GM19463 (cell line): Measurements from ENCODE around the gene URGCP.
"Not testable (repeated sequence)": the region's sequence is repeated elsewhere in the genome, so short reads cannot be mapped to it uniquely, and the experiment has no call there.

Source experiments
- ATAC-seq: cut with Tn5 transposase; IDR thresholded peaks from one replicate; pipeline ENCODE4 v1.9.1; 2021; ENCODE audit warnings: mild to moderate bottlenecking, moderate library complexity; ENCODE audit not compliant: unreplicated experiment

The URGCP gene

DNA sequence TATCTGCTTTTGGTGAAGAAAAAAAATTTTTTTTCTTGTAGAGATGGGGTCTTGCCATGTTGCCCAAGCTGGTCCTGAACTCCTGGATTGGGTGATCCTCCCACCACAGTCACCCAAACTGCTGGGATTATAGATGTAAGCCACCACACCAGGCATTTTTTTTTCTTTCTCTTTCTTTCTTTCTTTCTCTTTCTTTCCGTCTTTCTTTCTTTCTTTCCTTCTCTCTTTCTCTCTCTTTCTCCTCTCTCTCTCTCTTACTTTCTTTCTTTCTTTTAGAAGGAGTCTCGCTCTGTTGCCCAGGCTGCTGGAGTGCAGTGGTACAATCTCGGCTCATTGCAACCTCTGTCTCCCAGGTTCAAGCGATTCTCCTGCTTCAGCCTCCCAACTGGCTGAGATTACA lies 16.3 kb upstream of the URGCP start:
- no peak for ATAC-seq

DNA sequence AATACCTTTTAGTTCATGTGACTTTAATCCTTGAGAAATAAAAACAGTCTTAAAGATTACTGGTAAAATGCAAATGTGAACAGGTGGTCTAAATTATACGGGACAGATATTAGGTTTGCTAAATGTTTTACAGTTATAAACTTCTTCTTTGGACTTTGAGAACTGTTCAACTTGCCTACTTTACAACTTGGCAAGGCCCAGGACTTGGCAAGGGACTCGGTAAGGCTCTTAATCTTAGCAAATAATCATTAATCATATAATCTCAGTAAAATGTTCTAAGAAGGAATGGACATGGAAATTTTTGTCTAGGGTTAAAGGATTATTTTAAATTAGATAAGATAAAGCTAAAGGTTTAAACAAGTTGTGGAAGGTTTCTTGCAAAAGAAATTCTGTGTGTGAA lies 15.0 kb upstream of the URGCP start:
- ATAC-seq: no peak

DNA sequence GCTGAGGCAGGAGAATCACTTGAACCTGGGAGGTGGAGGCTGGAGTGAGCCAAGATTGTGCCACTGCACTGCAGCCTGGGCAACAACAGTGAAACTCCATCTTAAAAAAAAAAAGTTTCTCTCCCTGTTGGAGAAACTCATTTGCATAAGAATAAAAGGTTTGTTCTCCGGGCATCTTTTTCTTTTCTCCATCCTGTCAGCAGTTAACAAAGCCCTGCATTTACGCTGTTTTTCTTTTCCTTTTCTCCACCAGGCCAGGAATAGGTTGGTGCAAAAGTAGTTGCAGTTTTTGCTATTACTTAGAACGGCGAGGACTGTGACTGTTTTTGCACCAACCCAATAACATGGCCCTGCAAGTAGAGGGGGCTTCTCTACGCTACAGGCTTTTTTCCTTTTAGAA lies 9.5 kb upstream of the URGCP start:
- no peak for ATAC-seq

DNA sequence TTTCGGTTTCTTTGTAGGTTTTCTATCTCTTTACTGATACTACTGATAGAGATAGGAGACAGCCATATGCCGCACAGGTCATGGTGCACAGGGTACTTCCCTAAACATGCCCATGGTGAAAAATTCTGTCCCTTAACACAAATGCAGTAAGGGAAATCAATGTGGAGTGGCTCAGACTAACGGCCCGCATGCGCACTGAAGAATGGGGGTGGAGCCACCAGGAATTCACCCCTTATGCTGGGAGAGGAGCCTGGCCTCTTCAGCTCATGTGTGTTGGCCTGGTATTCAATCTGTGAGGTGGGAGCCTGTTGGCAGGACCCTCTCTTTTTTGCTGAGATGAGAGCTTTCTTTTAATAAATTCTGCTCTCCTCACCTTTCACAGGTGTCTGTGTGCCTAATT lies 8.4 kb upstream of the URGCP start:
- ATAC-seq: no peak

DNA sequence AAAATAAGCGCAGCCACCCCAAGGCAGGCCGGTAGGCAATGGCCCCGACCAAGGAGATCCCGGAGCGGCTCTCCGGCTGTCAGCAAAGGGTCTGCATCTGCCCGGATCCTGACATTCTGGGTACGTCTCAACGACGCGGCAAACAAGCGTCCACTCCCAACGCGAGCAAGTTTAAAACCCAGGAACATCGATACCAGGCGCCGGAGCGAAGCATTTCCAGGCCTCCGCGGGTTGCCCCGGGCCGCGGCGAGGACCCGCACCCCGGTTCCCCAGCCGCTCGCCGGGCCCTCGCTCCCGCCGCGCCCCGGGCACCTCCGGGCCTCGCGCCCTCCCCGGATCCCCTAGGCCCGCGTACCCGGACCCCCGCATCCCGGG lies 453 bp downstream of the URGCP start:
- ATAC-seq: peak; percentile 40

DNA sequence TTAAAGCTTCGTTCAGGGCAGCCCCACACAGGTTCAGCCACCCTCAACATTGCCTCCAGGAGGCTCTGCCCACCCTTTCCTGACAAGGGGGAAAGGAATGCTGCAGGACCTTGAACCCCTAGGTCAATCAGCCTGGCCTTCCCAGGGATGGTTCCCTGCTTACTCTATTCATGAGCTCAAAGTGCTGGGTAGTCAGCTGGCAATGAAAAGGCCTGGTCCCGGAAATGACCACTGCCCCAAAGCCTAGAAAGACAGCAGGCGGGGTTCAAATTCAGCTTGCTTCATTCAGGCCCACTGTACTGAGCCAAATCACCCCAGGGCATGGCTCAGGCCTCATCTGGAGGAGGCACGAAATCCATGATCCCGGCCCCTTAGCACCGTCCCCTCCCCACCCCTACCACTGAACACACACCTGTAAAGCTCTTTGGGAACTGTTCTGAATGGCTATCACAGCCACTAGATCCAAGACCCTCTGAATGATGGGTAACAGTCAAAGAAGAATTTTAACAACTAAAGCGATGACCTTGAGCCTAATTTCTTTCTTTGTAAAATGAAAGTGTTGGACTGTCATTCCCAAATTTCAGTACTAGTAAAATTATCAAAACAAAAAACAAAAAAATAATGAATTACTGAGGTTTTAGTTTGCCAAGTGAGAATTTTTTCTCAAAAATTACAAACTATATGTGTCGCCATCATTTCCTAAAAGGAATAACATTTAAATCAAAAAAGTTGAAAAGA lies 1.0 kb downstream of the URGCP start:
- no peak for ATAC-seq

DNA sequence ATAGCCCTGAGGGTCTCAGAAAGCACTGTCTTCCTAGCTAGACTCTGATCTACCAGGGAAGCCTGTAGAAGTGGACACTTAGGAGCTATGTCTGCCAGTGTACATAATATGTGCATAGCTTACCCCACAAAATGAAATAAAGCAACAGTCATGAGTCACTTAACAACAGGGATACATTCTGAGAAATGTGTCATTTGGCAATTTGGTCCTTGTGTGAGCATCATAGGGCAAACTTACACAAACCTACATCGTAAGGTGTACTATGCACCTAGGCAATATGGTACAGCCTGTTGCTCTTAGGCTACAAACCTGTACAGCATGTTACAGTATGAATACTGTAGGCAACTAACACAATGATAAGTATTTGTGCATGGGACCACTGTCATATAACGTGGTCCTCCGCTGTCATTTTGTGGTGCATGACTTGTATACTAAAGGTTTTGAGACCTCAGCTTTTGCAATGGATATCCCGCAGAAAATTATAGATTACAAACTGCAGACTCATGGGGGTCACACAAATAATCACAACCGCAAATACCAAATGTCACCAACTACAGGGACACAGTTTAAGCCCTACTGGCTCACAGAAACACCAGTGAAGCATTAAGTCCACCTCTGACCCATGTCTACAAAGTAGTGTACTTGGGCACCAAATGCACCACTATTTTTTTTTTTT lies 1.7 kb downstream of the URGCP start:
- no peak for ATAC-seq

DNA sequence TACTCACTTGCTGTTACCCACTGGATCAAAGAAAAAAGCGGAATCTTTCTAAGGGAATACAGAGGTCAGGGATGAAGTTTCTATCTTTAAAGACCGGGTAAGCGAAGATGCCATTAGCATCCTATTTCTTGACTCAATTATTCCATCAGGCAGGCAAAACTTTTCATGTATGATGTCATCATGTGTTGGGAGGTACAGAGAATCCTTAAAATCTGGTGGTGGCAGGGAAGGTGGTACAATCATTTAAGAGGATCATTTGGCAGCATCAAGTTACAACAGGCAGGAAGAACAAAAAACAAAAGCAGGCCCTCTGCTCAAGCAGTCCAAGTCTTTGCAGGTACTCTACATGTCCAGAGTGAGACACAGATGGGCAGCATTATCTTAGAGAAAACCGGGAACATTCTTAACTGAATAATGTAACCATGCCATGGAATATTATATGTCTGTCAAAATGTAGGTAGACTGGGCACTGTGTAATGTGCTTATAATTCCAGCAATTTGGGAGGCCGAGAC lies 3.8 kb downstream of the URGCP start:
- no peak for ATAC-seq

DNA sequence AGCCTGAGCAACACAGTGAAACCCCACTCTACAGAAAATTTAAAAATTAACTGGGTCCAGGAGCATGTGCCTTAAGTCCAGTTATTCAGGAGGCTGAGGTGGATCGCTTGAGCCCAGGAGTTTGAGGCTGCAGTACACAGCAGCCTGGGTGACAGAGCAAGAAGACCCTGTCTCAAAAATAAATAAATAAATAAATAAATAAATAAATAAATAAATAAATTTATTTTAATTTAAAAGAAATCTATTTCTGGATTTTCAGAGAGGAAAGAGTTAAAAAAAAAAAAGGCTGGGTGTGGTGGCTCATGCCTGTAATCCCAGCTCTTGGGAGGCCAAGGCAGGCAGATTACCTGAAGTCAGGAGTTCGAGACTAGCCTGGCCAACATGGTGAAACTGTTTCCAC lies 7.8 kb downstream of the URGCP start:
- not testable (repeated sequence) for ATAC-seq

DNA sequence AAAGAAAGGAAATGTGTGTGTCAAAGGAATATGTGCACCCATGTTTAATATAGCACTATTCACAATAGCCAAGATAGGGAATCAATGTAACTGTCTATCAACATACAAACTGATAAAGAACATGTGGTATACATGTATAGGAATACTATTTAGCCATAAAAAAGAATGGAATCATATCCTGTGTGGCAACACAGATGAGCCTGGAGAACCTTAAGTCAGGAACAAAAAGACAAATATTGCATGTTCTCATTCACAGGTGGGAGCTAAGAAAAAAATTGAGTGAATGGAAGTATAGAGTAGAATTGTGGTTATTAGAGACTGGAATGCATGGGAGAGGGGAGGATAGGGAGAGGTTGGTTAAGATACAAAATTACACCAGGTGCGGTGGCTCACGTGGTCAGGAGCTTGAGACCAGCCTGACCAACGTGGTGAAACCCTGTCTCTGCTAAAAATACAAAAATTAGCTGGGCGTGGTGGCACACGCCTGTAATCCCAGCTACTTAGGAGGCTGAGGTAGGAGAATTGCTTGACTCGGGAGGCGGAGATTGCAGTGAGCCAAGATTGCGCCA lies 10.5 kb downstream of the URGCP start:
- ATAC-seq: no peak

DNA sequence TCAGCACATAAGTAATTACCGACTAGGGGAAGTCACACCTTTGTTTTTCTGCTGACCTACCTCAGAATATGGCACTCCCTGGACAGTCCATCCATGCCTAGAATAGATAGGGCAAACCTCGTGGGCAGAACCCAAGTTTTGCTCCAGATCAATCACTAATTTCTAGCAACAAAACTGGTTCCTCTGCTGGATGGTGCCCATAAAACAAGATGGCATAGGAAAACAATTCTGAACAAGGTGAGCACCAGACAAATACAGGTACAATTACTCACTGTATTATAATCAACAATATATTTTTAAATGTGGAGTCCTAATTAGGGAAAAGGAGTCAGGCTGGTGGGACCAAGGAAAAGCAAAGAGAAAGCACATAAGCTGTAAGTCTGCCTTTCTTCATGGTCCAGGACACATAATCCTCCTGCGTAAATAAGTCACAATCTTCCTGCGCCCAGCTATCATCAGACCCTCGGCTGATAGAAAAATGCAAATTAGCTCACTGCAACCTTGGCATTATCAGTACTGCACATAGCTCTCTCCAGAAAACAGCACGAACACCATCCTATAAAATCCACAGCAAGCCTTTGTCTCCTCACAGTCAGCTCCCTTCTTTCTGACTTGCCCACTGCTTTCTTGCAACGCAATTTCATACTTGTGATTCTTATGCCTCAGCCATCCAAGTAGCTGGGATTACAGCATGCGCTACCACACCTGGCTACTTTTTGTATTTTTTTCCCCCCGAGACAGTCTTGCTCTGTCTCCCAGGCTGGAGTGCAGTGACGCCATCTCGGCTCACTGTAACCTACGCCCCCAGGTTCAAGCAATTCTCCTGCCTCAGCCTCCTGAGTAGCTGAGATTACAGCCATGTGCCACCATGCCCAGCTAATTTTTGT lies 15.1 kb downstream of the URGCP start:
- ATAC-seq: no peak

DNA sequence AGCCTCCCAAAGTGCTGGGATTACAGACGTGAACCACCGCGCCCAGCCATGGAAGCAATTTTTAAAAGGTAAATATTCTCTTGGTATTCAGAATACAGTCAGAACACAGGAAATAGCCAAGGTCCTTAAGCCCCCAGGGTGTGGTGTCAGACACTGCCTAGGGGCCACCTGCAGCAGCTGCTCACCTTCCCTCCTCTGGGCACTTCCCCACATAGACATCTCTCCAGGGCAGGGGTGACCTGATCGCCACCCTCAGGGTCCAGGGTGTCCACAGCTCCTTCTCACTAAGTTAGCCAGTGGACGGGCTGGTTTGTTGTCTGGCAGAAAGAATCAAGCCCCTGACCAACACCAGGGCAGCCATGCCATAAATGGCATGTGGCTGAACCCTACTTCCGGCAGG lies 15.9 kb downstream of the URGCP start:
- ATAC-seq: no peak

DNA sequence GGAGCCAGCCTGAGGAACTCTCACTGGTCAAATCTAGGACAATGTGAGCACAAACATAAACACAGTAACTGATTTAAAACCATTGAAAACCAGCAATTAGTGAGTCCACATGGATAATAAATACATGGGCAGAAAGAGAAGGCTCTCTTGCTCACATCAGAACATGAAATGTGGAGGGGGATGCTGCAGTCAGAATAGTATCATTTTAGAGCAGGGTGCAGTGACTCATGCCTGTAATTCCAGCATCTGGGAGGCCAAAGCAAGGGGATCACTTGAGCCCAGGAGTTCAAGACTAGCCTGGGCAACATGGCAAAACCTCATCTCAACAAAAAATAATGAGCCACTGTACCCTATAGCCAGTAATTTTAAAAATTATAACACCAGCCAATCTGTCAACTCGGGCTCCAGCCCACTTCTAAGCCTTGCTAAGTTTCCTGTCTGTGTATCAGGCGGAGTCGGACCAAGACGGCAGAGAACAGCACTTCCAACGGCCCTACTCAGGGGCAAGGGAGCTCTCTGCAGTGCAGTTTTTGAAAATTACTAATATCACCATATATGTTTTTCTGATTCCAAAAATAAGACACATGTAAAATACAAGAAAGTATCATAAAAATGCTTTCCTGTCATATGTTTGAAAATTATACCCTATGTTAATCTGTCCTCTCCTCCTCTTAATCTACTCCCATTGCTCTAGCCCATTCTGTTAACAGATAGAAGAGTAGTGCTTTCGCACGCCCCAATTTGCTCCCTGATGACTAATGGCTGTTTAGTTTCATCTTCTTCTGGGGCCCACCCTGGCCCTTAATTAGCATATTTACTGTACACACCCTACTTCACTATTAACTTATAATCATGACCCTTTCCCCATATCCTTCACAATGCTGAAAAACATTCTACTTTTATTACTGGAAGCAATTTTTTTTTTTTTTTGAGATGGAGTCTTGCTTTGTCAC lies 17.1 kb downstream of the URGCP start:
- no peak for ATAC-seq

DNA sequence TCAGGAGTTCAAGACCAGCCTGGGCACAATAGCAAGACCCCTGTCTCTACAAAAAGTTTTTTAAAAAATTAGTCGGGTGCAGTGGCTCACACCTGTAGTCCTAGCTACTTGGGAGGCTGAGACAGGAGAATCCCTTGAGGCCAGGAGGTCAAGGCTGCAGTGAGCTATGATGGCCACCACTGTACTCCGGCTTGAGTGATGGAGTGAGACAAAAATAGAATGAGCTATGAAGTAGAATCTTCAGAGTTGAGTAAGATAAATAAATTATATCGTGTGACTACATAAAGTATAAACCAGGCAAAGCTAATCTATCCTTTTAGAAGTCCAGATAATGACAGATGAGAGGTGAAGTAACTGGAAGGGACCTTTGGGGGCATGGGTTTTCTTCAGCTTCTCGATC lies 21.8 kb downstream of the URGCP start:
- no peak for ATAC-seq

DNA sequence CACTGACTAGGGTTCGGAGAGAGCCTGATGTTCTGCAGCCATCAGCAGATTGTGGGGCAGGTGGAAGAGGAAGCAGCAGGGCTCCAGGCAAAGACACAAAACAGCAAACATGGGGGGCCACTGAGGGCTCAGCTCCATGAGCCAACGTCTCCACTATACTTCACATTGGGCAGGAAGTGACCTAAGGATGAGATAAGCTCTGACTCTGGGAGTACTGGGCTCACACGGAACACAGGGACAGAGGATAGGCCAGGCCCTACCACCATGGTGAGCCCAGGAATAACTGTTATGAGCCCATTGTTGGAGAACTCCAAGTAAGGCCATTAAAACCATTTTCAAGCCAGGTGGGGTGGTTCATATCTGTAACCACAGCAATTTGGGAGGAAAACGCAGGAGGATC lies 22.2 kb downstream of the URGCP start:
- no peak for ATAC-seq

DNA sequence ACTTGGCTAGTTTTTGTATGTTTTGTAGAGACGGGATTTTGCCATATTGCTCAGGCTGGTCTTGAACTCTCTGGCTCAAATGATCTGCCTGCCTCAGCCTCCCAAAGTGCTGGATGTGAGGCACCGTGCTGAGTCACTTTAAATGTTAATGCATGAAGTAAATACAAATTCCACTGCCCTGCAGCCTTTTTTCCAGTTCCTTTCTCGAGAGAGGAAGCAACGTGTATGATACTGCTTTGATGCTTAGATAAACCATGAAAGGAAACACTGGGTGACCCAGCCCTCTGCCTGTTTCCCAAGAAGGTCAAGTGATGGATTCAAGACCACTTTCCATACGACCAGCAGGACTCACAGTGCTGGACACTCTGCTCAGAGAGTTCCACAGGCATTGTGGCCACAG lies 25.8 kb downstream of the URGCP start:
- ATAC-seq: no peak

DNA sequence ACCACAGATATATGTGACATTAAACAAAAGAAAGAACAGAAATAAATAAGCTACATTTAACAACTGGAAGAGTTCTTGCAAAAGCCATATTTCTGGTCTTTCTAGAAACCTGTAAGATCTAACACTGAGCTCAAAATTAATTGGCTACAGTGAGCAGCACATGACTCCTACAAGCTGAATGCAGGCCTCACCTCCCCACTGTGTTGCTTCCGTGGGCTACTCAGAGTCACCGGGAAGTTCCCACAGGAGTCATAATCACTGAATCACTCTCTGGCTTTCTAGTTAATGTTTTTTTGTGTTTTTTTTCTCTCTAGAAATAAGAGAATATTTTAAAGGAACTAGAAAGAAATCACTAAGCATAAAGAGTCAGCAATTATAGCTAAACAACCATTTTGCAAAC lies 26.9 kb downstream of the URGCP start:
- ATAC-seq: no peak

DNA sequence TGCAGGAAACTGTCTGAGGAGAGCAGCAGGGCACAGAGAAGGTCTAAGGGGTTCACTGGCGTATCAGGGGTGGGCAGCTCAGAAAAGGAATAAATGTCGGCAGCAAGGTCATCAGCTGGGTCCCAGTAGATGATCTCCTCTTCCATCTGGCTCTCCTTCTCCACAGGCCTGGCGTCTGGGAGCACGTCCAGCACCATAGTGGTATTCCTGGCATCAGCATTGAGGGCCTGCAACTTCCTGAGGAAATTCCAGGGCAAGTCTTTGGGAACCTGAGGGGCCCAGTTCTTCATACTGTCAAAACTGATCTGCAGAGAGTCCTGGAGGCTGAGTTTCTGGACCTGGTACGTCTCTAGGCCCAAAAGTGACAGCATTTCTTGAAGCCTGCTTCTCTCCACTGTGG lies 27.5 kb downstream of the URGCP start:
- ATAC-seq: no peak

DNA sequence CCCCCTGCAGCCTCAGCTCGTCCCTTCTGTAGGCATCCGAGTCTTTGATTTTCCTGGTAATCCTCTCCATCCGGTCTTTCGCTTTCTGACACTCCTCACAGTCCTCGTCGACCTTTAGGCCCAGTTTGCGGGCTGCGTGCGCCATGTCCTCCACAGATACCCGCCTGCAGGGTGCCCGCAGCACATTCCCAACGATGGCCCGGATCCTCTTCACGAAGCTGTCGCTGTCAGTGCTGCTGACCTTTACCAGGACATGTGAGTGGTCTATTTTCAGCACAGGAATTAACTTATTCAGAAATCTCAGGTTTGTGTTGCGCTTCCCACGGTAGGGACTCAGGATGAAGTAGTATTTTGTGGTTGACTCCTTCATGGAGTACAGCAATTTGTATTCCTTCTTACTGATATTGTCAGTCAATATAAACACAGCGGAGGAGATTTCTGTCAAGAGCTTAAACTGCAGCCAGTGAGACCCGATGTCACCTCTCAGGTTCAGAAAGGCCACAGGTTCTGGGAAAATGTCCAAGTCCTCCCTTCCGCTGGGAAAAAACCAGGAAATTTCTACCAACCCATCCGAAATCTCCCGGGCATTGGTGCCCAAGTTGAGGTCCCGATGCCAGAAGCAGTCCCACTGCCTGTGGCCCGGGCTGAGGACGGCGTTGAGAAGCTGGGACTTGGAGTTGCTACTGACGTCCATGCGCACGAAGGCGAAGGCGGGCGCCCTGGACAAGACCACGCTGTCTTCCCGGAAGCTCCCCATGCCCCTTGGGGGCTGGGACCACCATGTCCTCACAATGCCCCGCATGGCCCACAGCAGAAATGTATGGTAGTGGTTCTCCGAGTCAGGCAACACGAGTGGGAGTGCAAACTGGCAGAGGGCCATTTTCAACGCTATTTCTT lies 28.2 kb downstream of the URGCP start:
- ATAC-seq: no peak
